Measurements from ENCODE around the gene VENTX. TPM values are rescaled to one million over a fixed set of nuclear protein-coding genes. Genes with fewer than 3 reads are reported as not detected.

The VENTX gene
- total RNA-seq, 1 experiment from 2014 or later, result not detected

GRCh38 chr10:133210398-133211140, 27.1 kb upstream of the VENTX start:
- no TSS peak for BruUV-seq (replicated peaks)
- ATAC-seq (no peak), DNase-seq (ENCODE audit: low read depth, low spot score) (no peak)
- TF ChIP-seq ZFX (IDR thresholded peaks at IDR 0.05) (no peak), FOSL1 (IDR thresholded peaks at IDR 0.05; ENCODE audit: low read depth) (no peak), CEBPB (IDR thresholded peaks at IDR 0.05; ENCODE audit: low read depth) (no peak), POLR2A (IDR thresholded peaks at IDR 0.05; ENCODE audit: borderline replicate concordance, extremely low read depth, insufficient read depth, insufficient read length) (no peak), SP1 (IDR thresholded peaks at IDR 0.05; ENCODE audit: low read depth) (no peak), SIN3A (IDR thresholded peaks at IDR 0.05; ENCODE audit: low read depth) (no peak), ELF1 (IDR thresholded peaks at IDR 0.05; ENCODE audit: borderline replicate concordance, low read depth) (no peak), RAD21 (IDR thresholded peaks at IDR 0.05; ENCODE audit: low read depth) (no peak)
- TF ChIP-seq, protein P1, sequence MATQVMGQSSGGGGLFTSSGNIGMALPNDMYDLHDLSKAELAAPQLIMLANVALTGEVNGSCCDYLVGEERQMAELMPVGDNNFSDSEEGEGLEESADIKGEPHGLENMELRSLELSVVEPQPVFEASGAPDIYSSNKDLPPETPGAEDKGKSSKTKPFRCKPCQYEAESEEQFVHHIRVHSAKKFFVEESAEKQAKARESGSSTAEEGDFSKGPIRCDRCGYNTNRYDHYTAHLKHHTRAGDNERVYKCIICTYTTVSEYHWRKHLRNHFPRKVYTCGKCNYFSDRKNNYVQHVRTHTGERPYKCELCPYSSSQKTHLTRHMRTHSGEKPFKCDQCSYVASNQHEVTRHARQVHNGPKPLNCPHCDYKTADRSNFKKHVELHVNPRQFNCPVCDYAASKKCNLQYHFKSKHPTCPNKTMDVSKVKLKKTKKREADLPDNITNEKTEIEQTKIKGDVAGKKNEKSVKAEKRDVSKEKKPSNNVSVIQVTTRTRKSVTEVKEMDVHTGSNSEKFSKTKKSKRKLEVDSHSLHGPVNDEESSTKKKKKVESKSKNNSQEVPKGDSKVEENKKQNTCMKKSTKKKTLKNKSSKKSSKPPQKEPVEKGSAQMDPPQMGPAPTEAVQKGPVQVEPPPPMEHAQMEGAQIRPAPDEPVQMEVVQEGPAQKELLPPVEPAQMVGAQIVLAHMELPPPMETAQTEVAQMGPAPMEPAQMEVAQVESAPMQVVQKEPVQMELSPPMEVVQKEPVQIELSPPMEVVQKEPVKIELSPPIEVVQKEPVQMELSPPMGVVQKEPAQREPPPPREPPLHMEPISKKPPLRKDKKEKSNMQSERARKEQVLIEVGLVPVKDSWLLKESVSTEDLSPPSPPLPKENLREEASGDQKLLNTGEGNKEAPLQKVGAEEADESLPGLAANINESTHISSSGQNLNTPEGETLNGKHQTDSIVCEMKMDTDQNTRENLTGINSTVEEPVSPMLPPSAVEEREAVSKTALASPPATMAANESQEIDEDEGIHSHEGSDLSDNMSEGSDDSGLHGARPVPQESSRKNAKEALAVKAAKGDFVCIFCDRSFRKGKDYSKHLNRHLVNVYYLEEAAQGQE (IDR thresholded peaks at IDR 0.05; ENCODE audit: low read depth), result no peak
- Histone ChIP-seq H3K36me3 (ENCODE audit: control insufficient read depth in 1 of 2, insufficient read depth in 2 of 2, low read length in 2 of 2) (no peaks in the 10 kb centered on the region), H3K9me3 (ENCODE audit: control insufficient read depth in 1 of 2, insufficient read depth in 1 of 2, low read depth in 1 of 2, low read length in 2 of 2) (no peaks in the 10 kb centered on the region), H3K4me1 (ENCODE audit: control insufficient read depth in 1 of 2, insufficient read depth in 2 of 2, low read length in 2 of 2) (no peaks in the 10 kb centered on the region), H3K79me2 (ENCODE audit: insufficient read depth, low read length) (no peaks in the 10 kb centered on the region), H4K20me1 (ENCODE audit: insufficient read depth) (no peaks in the 10 kb centered on the region), H3K9me2 (ENCODE audit: insufficient read depth) (no peaks in the 10 kb centered on the region), H3K27me3 (ENCODE audit: insufficient read depth, low read length) (no peaks in the 10 kb centered on the region), H3K27ac (ENCODE audit: low read depth, low read length) (no peak overlapping the region), H3K9ac (ENCODE audit: low read length) (no peak overlapping the region), H3K4me2 (ENCODE audit: low read length) (no peak overlapping the region), H3K4me3 (replicated peaks in 1 of 2; ENCODE audit: low read depth in 1 of 2, low read length in 2 of 2) (no peak overlapping the region), H2AFZ (ENCODE audit: low read depth, low read length, poor library complexity, severe bottlenecking) (no peak overlapping the region)
- CTCF ChIA-PET, result no interaction called here
- intact Hi-C loops (cut with micrococcal nuclease), result no loop called here
- POLR2A ChIA-PET, result no interaction called here
- RAD21 ChIA-PET (ENCODE audit: low non-redundant PET in 1 of 2, low total read pairs in 2 of 2, uncharacterized antibody in 2 of 2, unreplicated experiment in 2 of 2), result no interaction called here

All from HCT116 (cell line).